HEK293 (cell line): ENCODE data around the gene EDDM13.

Experiments used
- ZNF148 ChIP-seq: fragments of 450-650 bp; formaldehyde crosslinking; IDR thresholded peaks from 2 replicates; pipeline ENCODE4 v1.5.0; 2017; ENCODE audit warnings: missing biosample characterization, missing genetic modification characterization, borderline replicate concordance
- ZNF274 ChIP-seq, 2 experiments: fragments of 200-500 bp in 1 of 2; fragments of 450-650 bp in 1 of 2; sonication (Bioruptor generic) in 1 of 2; formaldehyde crosslinking in 1 of 2; IDR thresholded peaks; 2 replicates each; pipeline versions ENCODE4 v1.5.1 to v1.6.1; 2014 to 2016; ENCODE audit warnings: borderline replicate concordance in 1 of 2, inconsistent platforms in 1 of 2, low read length in 1 of 2, missing biosample characterization in 1 of 2, missing genetic modification characterization in 1 of 2
- ZNF777 ChIP-seq: fragments of 450-650 bp; formaldehyde crosslinking; IDR thresholded peaks from 2 replicates; pipeline ENCODE4 v1.5.1; 2017; ENCODE audit warnings: missing biosample characterization, missing genetic modification characterization, borderline replicate concordance
- TF ChIP-seq, protein P1 (sequence below): fragments of 450-650 bp; formaldehyde crosslinking; IDR thresholded peaks from 2 replicates; pipeline ENCODE4 v1.5.1; 2016; ENCODE audit warnings: missing biosample characterization, missing genetic modification characterization

- TF ChIP-seq ZNF148 (no peak), ZNF777 (tag by site-specific recombination) (no peak), ZNF274 (IDR thresholded peaks at IDR 0.05; ENCODE audit: low read length) (no peak), ZNF274 (tag by site-specific recombination; IDR thresholded peaks at IDR 0.05; ENCODE audit: borderline replicate concordance) (no peak)
- TF ChIP-seq, protein P1, sequence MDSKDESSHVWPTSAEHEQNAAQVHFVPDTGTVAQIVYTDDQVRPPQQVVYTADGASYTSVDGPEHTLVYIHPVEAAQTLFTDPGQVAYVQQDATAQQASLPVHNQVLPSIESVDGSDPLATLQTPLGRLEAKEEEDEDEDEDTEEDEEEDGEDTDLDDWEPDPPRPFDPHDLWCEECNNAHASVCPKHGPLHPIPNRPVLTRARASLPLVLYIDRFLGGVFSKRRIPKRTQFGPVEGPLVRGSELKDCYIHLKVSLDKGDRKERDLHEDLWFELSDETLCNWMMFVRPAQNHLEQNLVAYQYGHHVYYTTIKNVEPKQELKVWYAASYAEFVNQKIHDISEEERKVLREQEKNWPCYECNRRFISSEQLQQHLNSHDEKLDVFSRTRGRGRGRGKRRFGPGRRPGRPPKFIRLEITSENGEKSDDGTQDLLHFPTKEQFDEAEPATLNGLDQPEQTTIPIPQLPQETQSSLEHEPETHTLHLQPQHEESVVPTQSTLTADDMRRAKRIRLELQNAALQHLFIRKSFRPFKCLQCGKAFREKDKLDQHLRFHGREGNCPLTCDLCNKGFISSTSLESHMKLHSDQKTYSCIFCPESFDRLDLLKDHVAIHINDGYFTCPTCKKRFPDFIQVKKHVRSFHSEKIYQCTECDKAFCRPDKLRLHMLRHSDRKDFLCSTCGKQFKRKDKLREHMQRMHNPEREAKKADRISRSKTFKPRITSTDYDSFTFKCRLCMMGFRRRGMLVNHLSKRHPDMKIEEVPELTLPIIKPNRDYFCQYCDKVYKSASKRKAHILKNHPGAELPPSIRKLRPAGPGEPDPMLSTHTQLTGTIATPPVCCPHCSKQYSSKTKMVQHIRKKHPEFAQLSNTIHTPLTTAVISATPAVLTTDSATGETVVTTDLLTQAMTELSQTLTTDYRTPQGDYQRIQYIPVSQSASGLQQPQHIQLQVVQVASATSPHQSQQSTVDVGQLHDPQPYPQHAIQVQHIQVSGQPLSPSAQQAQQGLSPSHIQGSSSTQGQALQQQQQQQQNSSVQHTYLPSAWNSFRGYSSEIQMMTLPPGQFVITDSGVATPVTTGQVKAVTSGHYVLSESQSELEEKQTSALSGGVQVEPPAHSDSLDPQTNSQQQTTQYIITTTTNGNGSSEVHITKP (tag by site-specific recombination) = no peak
These were observed at the start of gene EDDM13 for GRCh38 chr19:56272161-56272798.
